DMS114 treated with DMSO at 0.1 percent for 48 hours (cell line): ENCODE data around the gene SEMA4G.

Experiments used
- DNase-seq: peaks from one replicate; lab custom pipeline; 2025; ENCODE audit not compliant: unreplicated experiment; lab: John Stamatoyannopoulos, UW

SEMA4G gene

GRCh38 chr10:101007099-101007711, 37.9 kb downstream of the SEMA4G start:
- DNase-seq, result no peak

- no peak for DNase-seq
These were observed 38.9 kb downstream of the SEMA4G start for GRCh38 chr10:101007915-101008822.

GRCh38 chr10:101008823-101009423, 39.6 kb downstream of the SEMA4G start:
- no peak for DNase-seq

- no peak for DNase-seq
These were observed 41.0 kb downstream of the SEMA4G start for GRCh38 chr10:101010329-101010728.

- peak; percentile 69 for DNase-seq
These were observed 42.5 kb downstream of the SEMA4G start for GRCh38 chr10:101011517-101012423.

- peak; percentile 87 for DNase-seq
These were observed 43.4 kb downstream of the SEMA4G start for GRCh38 chr10:101012525-101013364.

- DNase-seq, result no peak
These were observed 44.1 kb downstream of the SEMA4G start for GRCh38 chr10:101013365-101013825.

- DNase-seq, result peak; percentile 54
These were observed 45.1 kb downstream of the SEMA4G start for GRCh38 chr10:101014230-101014884.

GRCh38 chr10:101014966-101015581, 45.8 kb downstream of the SEMA4G start:
- DNase-seq, result no peak

GRCh38 chr10:101015582-101015973, 46.3 kb downstream of the SEMA4G start:
- no peak for DNase-seq

- no peak for DNase-seq
These were observed 47.5 kb downstream of the SEMA4G start for GRCh38 chr10:101016814-101017213.

- no peak for DNase-seq
These were observed 48.9 kb downstream of the SEMA4G start for GRCh38 chr10:101018118-101018599.

- peak; percentile 37 for DNase-seq
These were observed 49.5 kb downstream of the SEMA4G start for GRCh38 chr10:101018600-101019439.
